Common myeloid progenitor, CD34-positive (primary cell): Measurements from ENCODE around the gene CADM1.

Experiments
- CTCF ChIA-PET: fragments of 350-600 bp; sonication (Branson Sonifier 250); formaldehyde crosslinking; loops from one replicate; lab custom pipeline; 2021; ENCODE audit warnings: antibody characterized with exemption; lab: Charles Lee
- POLR2A ChIA-PET: fragments of 350-600 bp; sonication (Branson Sonifier 250); formaldehyde crosslinking; loops from one replicate; lab custom pipeline; 2021; ENCODE audit warnings: antibody characterized with exemption; lab: Charles Lee
- DNase-seq, 3 donors: peaks; one replicate each; pipeline versions ENCODE4 v3.0.0 to v3.0.0-alpha.2; 2013
- H3K27ac ChIP-seq, 2 experiments: 1 replicate in 1 of 2; 2 replicates in 1 of 2; pipeline ENCODE4 v1.7.0; 2013; ENCODE audit warnings: inconsistent platforms in 2 of 2, low read length in 2 of 2, mild to moderate bottlenecking in 2 of 2, low read depth in 1 of 2, moderate library complexity in 1 of 2; ENCODE audit not compliant: severe bottlenecking in 2 of 2, insufficient read depth in 1 of 2, poor library complexity in 1 of 2
- H3K27me3 ChIP-seq, 5 experiments: replicated peaks in 2 of 5; 1 replicate in 3 of 5; 2 replicates in 2 of 5; pipeline versions ENCODE4 v1.6.1 to v1.7.0; 2013; ENCODE audit warnings: low read length in 4 of 5, mild to moderate bottlenecking in 2 of 5, moderate library complexity in 2 of 5, inconsistent platforms in 1 of 5; ENCODE audit not compliant: insufficient read depth in 5 of 5, control insufficient read depth in 4 of 5
- H3K36me3 ChIP-seq, 4 experiments: 1 replicate in 2 of 4; 2 replicates in 2 of 4; pipeline versions ENCODE4 v1.6.1 to v1.7.0; 2013; ENCODE audit warnings: low read length in 3 of 4, control low read depth in 1 of 4, mild to moderate bottlenecking in 1 of 4; ENCODE audit not compliant: control insufficient read depth in 4 of 4, insufficient read depth in 4 of 4
- H3K4me1 ChIP-seq, 4 experiments: 1 replicate in 3 of 4; 2 replicates in 1 of 4; pipeline versions ENCODE4 v1.6.1 to v1.7.1; 2013; ENCODE audit warnings: low read length in 3 of 4, mild to moderate bottlenecking in 3 of 4, control low read depth in 1 of 4, inconsistent platforms in 1 of 4, moderate library complexity in 1 of 4; ENCODE audit not compliant: control insufficient read depth in 4 of 4, insufficient read depth in 4 of 4; ENCODE audit errors: control extremely low read depth in 1 of 4
- H3K4me3 ChIP-seq, 7 experiments: 1 replicate in 4 of 7; 2 replicates in 3 of 7; pipeline versions ENCODE4 v1.5.1 to v1.7.0; 2013; ENCODE audit warnings: mild to moderate bottlenecking in 7 of 7, low read length in 6 of 7, moderate library complexity in 6 of 7, inconsistent platforms in 2 of 7, low read depth in 2 of 7, control low read depth in 1 of 7; ENCODE audit not compliant: insufficient read depth in 4 of 7, control insufficient read depth in 1 of 7; ENCODE audit errors: extremely low read depth in 1 of 7
- H3K9me3 ChIP-seq, 5 experiments: 1 replicate in 4 of 5; 2 replicates in 1 of 5; pipeline versions ENCODE4 v1.6.1 to v1.7.1; 2013; ENCODE audit warnings: low read length in 4 of 5, mild to moderate bottlenecking in 2 of 5, inconsistent platforms in 1 of 5, low read depth in 1 of 5, moderate library complexity in 1 of 5; ENCODE audit not compliant: control insufficient read depth in 4 of 5, insufficient read depth in 2 of 5; ENCODE audit errors: control extremely low read depth in 1 of 5
- WGBS: methylation state at CpG from one replicate; pipeline ENCODE4 v1.1.5; 2013; ENCODE audit not compliant: insufficient coverage; 5-methylcytosine and 5-hydroxymethylcytosine counted together

CADM1 gene

DNA sequence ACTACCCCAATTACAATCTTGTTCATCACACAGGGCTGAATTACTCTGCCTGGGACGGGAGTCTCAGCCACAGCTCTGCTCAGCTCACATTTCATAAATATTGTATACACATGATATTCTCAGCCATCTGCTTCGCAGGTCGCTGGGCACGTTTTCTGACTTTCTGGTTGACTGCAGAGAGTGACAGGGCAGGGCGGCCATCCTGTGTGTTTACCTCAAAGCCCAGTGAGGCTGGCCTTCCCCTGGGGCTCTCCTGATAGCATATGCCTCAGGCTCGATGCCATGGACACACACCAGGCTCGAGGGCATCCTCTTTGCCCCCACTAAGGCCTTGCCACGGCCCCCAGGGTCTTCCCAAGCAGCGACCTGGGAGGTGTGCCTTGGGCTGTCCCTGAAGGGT is 345.0 kb downstream of the CADM1 start:
- Histone ChIP-seq H3K4me3 (no peak overlapping the region), H3K36me3 (no peaks in the 10 kb centered on the region), H3K27ac (no peak overlapping the region), H3K9me3 (no peaks in the 10 kb centered on the region), H3K4me1 (no peaks in the 10 kb centered on the region), H3K27me3 (peaks cover 0 to 3% (median 0%) of the 10 kb centered on the region in 5 experiments)
- WGBS, result 84% methylated on average over 9 of the region's 9 CpGs
- DNase-seq, result no peak
- CTCF ChIA-PET, result interaction anchor here (1.2 kb wide), 1 partner anchor 10 kb away, joined by 3 read pairs; no protein-coding TSS in a partner anchor
- POLR2A ChIA-PET, result no interaction called here

DNA sequence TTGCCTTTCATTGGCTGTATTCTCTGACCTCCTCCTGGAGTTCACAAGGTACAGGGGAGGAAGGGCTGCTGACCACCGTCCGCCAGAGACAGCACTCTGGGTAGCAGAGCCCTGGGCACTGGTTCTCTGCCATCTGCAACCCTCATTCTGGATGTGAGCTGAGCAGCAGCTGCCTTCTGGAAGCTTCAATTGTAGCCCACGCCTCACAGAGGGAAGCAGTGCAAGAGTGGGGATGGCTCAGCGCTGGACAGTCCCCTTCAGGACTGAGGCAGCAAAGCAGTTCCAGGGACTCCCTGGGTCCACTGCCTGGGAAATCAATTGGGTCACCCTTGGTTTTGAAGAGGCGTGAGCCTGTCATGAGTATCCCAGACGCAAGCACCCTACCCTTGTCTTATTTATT is 346.2 kb downstream of the CADM1 start:
- Histone ChIP-seq H3K36me3 (no peaks in the 10 kb centered on the region), H3K4me1 (no peaks in the 10 kb centered on the region), H3K4me3 (no peak overlapping the region), H3K9me3 (no peaks in the 10 kb centered on the region), H3K27me3 (no peaks in the 10 kb centered on the region), H3K27ac (no peak overlapping the region)
- ChIA-PET CTCF (no interaction called here), POLR2A (no interaction called here)
- 83% methylated on average over 6 of the region's 6 CpGs for WGBS
- no peak for DNase-seq

DNA sequence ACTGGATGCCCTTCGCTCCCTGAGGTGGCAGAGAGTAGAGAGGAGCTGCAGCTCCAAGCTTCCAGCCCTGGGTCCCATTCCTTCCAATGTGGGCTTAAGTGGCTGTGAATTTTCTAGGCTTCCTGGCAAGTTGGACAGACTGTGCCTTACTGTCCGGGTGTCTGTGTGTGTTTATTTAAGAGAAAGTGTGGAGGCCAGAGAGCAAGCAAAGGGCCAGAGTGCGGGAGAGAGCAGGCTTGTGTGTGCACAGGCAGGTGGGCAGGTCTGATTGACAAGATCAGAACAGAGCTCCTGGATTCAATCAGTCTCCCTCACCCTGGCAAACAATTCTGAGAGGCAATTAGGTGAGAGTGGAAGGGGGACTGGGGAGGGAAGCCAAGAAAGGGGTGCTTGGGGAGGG is 347.0 kb downstream of the CADM1 start:
- Histone ChIP-seq H3K27me3 (no peaks in the 10 kb centered on the region), H3K4me3 (no peak overlapping the region), H3K27ac (no peak overlapping the region), H3K4me1 (no peaks in the 10 kb centered on the region), H3K9me3 (no peaks in the 10 kb centered on the region), H3K36me3 (no peaks in the 10 kb centered on the region)
- no peak for DNase-seq
- POLR2A ChIA-PET, result no interaction called here
- 72% methylated on average over 2 of the region's 3 CpGs for WGBS
- CTCF ChIA-PET, result no interaction called here

DNA sequence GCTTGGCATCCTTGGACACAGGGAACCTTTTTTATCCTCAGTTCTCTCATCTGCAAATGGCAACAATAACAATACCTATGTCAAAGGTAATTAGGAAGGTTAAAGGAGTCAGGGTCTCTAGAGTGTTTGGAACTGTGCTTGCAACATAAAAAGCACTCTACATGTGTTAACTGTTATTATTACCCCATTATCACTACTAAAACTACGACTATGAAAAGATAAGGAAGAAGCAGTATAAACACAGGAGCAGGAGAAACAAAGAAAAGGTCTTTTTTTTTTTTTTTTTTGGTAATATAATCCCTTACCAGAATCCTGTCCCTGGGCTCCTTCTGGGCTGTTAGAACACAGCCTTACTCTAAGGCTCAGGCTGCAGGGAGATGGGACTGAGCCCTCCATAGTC is 348.2 kb downstream of the CADM1 start:
- Histone ChIP-seq H3K4me1 (no peaks in the 10 kb centered on the region), H3K27me3 (no peaks in the 10 kb centered on the region), H3K9me3 (no peaks in the 10 kb centered on the region), H3K36me3 (no peaks in the 10 kb centered on the region), H3K27ac (no peak overlapping the region), H3K4me3 (no peak overlapping the region)
- WGBS, result no CpG with 5 or more reads among the region's 1 CpG
- ChIA-PET POLR2A (no interaction called here), CTCF (no interaction called here)
- no peak for DNase-seq

DNA sequence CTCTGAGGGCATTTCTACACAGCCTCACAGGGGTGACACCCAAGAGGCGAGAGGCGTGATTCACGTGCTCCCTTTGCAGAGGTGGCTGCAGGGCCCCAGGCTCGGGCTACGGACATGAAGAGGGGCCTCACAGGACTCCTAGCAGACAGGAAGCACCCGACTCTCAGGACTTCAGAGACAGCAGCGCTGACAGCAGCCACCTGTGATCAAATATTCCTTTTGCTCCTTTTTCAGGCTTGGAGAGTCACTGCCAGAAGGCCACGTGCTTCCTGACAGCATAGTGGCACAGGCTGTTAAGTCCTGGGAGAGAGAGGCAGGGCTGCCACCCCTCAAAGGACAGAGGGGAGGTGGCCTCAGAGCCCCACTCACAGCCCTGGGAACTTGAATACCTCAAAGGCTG is 348.9 kb downstream of the CADM1 start:
- no peaks in the 10 kb centered on the region for H3K4me1 ChIP-seq
- ChIA-PET POLR2A (no interaction called here), CTCF (no interaction called here)
- H3K36me3 ChIP-seq, result no peaks in the 10 kb centered on the region
- no peak overlapping the region for H3K4me3 ChIP-seq
- 73% methylated on average over 6 of the region's 8 CpGs for WGBS
- no peaks in the 10 kb centered on the region for H3K27me3 ChIP-seq
- no peak for DNase-seq
- no peaks in the 10 kb centered on the region for H3K9me3 ChIP-seq
- no peak overlapping the region for H3K27ac ChIP-seq

DNA sequence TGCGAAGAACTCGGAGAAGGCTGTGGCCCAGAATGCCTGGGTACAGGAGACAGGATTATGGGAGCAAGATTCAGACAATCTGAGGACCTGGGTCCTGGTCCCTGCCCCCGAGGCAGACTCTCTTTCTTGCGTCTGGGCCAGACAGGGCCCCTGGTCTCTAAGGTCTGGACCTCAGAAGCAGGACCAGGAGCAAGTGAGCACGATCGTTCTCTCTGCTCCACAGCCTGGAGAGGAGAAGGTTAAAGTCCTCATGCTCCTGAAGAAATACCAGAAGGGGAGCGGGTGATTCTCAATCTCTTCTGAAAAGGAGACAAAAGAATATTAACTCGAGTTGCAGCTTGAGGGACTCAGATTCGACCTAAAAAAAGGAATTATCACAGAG is 349.9 kb downstream of the CADM1 start:
- Histone ChIP-seq H3K27me3 (no peaks in the 10 kb centered on the region), H3K4me1 (no peaks in the 10 kb centered on the region), H3K9me3 (no peaks in the 10 kb centered on the region), H3K4me3 (no peak overlapping the region), H3K27ac (no peak overlapping the region), H3K36me3 (no peaks in the 10 kb centered on the region)
- CTCF ChIA-PET, result no interaction called here
- no peak for DNase-seq
- POLR2A ChIA-PET, result no interaction called here
- 95% methylated on average over 7 of the region's 9 CpGs for WGBS

DNA sequence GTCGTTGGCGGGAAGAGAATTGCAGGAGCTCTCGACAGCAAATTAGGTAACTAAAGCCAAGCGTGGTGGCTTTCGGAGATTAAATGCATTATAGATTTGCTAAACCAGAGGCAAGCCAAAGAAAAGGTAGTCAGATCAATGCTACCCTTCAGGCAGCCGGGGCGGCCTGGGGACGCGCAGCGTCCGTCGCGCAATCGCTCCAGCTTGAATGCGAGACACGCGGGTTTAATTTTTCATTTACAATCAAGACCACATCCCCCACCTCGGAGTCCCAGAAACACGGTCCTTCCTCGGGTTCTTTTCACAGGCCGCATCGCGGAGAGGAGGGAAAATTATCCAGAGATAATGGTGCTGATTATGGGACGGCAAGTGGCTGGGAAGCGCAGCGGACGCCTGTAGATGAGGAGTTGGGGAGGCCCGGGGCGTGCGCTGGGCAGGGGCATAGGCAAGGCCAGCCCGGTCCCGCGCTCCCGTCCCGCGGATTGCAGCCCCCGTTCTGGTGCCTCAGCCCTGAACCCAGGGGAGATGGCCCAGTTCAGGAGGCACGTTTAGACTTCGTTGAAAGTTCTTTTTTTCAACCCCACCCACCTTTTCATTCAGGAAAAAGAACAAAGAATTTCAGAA is 350.4 kb downstream of the CADM1 start:
- no peaks in the 10 kb centered on the region for H3K4me1 ChIP-seq
- POLR2A ChIA-PET, result no interaction called here
- no peak for DNase-seq
- H3K9me3 ChIP-seq, result no peaks in the 10 kb centered on the region
- no peaks in the 10 kb centered on the region for H3K27me3 ChIP-seq
- H3K36me3 ChIP-seq, result no peaks in the 10 kb centered on the region
- CTCF ChIA-PET, result no interaction called here
- H3K4me3 ChIP-seq, result no peak overlapping the region
- no peak overlapping the region for H3K27ac ChIP-seq
- 98% methylated on average over 30 of the region's 39 CpGs for WGBS
